Measurements from ENCODE around the gene REN. TPM values are rescaled to one million over a fixed set of nuclear protein-coding genes. Genes with fewer than 3 reads are reported as not detected.

The REN gene
- not detected in 2 replicates for total RNA-seq (2016; rRNA removed; fragmentation: Illumina TruSeq; extraction: Trizol)
- total RNA-seq (2016; cell fraction: cytosol; rRNA removed; fragmentation: Illumina TruSeq; extraction: Trizol; ENCODE audit: low read depth) = not detected in 2 replicates
- total RNA-seq (2016; cell fraction: insoluble cytoplasmic fraction; rRNA removed; fragmentation: Illumina TruSeq; extraction: Trizol) = not detected in 2 replicates
- total RNA-seq (2016; cell fraction: membrane; rRNA removed; fragmentation: Illumina TruSeq; extraction: Trizol) = not detected in 2 replicates
- not detected in 2 replicates for total RNA-seq (2016; cell fraction: nucleus; rRNA removed; fragmentation: Illumina TruSeq; extraction: Trizol)
- polyA plus RNA-seq (2011; rRNA removed) = 0.05 TPM in 1 of 2 replicates, not detected in the other
- 0.03 and 0.06 TPM in 2 replicates for polyA plus RNA-seq (2011; cell fraction: cytosol; rRNA removed)
- polyA plus RNA-seq (2011; cell fraction: nucleus; rRNA removed) = 0.12 and 0.21 TPM in 2 replicates
- polyA plus RNA-seq (2012) = not detected in 2 replicates
- not detected in 2 replicates for polyA plus RNA-seq (2016; cell fraction: cytosol; fragmentation: Illumina TruSeq; extraction: Trizol; ENCODE audit: low read depth)
- not detected in 2 replicates for polyA plus RNA-seq (2016; cell fraction: insoluble cytoplasmic fraction; fragmentation: Illumina TruSeq; extraction: Trizol; ENCODE audit: low read depth)
- polyA plus RNA-seq (2016; cell fraction: membrane; fragmentation: Illumina TruSeq; extraction: Trizol; ENCODE audit: low read depth) = not detected in 2 replicates
- polyA plus RNA-seq (2016; cell fraction: nucleus; fragmentation: Illumina TruSeq; extraction: Trizol; ENCODE audit: insufficient read depth, low read depth) = not detected in 2 replicates
- not detected in 2 replicates for polyA minus RNA-seq (2011; rRNA and poly(A)+ RNA removed; ENCODE audit: low replicate concordance)
- not detected in 2 replicates for polyA minus RNA-seq (2011; cell fraction: cytosol; rRNA and poly(A)+ RNA removed)
- polyA minus RNA-seq (2011; cell fraction: nucleus; rRNA and poly(A)+ RNA removed) = not detected in 2 replicates
- Bru-seq, nascent RNA = not detected
- BruChase-seq, experiment 1, labeled RNA remaining after a 6-hour chase = percentile 4 among the genes with signal in this experiment
- BruChase-seq, experiment 2, labeled RNA remaining after a 2-hour chase = percentile 1 among the genes with signal in this experiment
- long read RNA-seq, experiment 1 = 0 reads
- long read RNA-seq, experiment 2 = 0 reads

DNA sequence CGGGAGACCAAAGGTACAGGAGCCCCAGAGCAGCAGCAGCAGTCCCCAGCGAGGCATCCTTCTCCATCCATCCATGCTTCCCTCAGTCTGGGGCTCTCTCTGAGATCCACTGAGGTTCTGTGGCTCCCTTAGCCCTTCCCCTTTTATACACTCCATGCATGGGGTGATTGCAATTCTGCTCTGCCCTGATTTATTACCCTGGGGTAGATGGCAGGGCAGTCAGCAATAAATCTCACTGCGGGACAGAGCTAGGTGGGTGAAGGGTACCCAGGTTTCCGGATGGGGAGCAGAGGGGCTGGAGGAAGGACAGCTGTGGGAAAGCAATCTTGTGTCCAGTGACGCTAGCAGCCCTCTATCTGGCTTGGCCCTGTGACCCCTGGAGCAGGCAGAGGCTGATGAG lies at the start of gene REN:
Gene REN (minus strand): TSS at position 119 of the 400 bp plus-strand sequence. CDS start 44 bp downstream, at position 75.
- ChIA-PET POLR2A (no interaction called here), CTCF (ENCODE audit: low intra/inter-chr PET ratio, low total read pairs) (no interaction called here)
- no peak within 1 kb of the TSS for H3K9ac ChIP-seq (ENCODE audit: insufficient read depth, low read depth, low read length)
- H2AFZ ChIP-seq (ENCODE audit: low read length) = no peak within 1 kb of the TSS
- no TSS peak for BruUV-seq (replicated peaks)
- peaks cover 10% of the 10 kb centered on the region for H3K4me1 ChIP-seq (ENCODE audit: insufficient read depth, low read length)
- H3K9me3 ChIP-seq (ENCODE audit: low read length) = peaks cover 25% of the 10 kb centered on the region
- FAIRE-seq (no peak), DNase-seq (ENCODE audit: low spot score) (no peak), ATAC-seq (no peak)
- no peaks in the 10 kb centered on the region for H4K20me1 ChIP-seq (ENCODE audit: insufficient read depth, low read length)
- H3K4me2 ChIP-seq (ENCODE audit: low read depth, low read length) = no peak within 1 kb of the TSS
- intact Hi-C loops (cut with micrococcal nuclease; ENCODE audit: unreplicated experiment) = no loop called here
- H3K36me3 ChIP-seq (replicated peaks in 1 of 2; ENCODE audit: control insufficient read depth in 1 of 2, insufficient read depth in 2 of 2, low read length in 2 of 2) = no peaks in the 10 kb centered on the region
- in situ Hi-C loops (cut with HindIII; ENCODE audit: extremely low pct_ligation_motif_present, low pct_unique_long_range_greater_than_20kb) = no loop called here
- 46% methylated on average over 3 of the region's 5 CpGs for WGBS (ENCODE audit: low lambda C conversion rate)
- no peak within 1 kb of the TSS for H3K27ac ChIP-seq (ENCODE audit: extremely low read length, insufficient read depth, low read length)
- TF ChIP-seq, protein P1, sequence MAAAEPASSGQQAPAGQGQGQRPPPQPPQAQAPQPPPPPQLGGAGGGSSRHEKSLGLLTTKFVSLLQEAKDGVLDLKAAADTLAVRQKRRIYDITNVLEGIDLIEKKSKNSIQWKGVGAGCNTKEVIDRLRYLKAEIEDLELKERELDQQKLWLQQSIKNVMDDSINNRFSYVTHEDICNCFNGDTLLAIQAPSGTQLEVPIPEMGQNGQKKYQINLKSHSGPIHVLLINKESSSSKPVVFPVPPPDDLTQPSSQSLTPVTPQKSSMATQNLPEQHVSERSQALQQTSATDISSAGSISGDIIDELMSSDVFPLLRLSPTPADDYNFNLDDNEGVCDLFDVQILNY (CRISPR knock-in tag; conservative IDR thresholded peaks at IDR 0.05) = no peak
- no peak for TF ChIP-seq KLF11 (CRISPR knock-in tag; IDR thresholded peaks at IDR 0.05)
- TF ChIP-seq ETV5 (CRISPR knock-in tag; IDR thresholded peaks at IDR 0.05; ENCODE audit: borderline replicate concordance) = no peak
- no peak for TF ChIP-seq STAT5B (CRISPR knock-in tag; IDR thresholded peaks at IDR 0.05)
- TF ChIP-seq SOX5 (CRISPR knock-in tag; IDR thresholded peaks at IDR 0.05; ENCODE audit: borderline replicate concordance) = no peak
- TF ChIP-seq TAF1 (CRISPR knock-in tag; IDR thresholded peaks at IDR 0.05) = no peak
- TF ChIP-seq MXD4 (CRISPR knock-in tag; IDR thresholded peaks at IDR 0.05) = no peak
- no peak for TF ChIP-seq RBM39 (IDR thresholded peaks at IDR 0.05; ENCODE audit: low read depth, low read length, poor library complexity, severe bottlenecking)
- TF ChIP-seq NCOA5 (CRISPR knock-in tag; IDR thresholded peaks at IDR 0.05) = no peak
- no peak within 1 kb of the TSS for H3K4me3 ChIP-seq (replicated peaks in 1 of 3; ENCODE audit: insufficient read depth in 1 of 3, low read depth in 2 of 3, low read length in 3 of 3)
- peaks cover 0 to 17% of the 10 kb centered on the region in 2 experiments; a peak in 3 of 5 replicates for H3K27me3 ChIP-seq (ENCODE audit: control insufficient read depth in 1 of 2, insufficient read depth in 2 of 2, low read length in 2 of 2)
- H3K79me2 ChIP-seq (ENCODE audit: insufficient read depth, low read length) = no peaks in the 10 kb centered on the region

Measured in HepG2 (cell line).